Stimulated activated CD8-positive, alpha-beta memory T cell treated with anti-CD3 and anti-CD28 coated beads, Interleukin-2, amount 100 ng/mL, for 1 hour (primary cell): ENCODE data around the gene RGS3.
"Not testable (repeated sequence)": the region's sequence is repeated elsewhere in the genome, so short reads cannot be mapped to it uniquely, and the experiment has no call there.

Source experiments
- DNase-seq, 2 donors: peaks; one replicate each; pipeline ENCODE4 v3.0.0-alpha.2; 2020; ENCODE audit warnings: low read depth in 2 of 2

Gene RGS3

GRCh38 chr9:113488490-113488889 is 25.0 kb downstream of the RGS3 start:
- no peak for DNase-seq

DNA sequence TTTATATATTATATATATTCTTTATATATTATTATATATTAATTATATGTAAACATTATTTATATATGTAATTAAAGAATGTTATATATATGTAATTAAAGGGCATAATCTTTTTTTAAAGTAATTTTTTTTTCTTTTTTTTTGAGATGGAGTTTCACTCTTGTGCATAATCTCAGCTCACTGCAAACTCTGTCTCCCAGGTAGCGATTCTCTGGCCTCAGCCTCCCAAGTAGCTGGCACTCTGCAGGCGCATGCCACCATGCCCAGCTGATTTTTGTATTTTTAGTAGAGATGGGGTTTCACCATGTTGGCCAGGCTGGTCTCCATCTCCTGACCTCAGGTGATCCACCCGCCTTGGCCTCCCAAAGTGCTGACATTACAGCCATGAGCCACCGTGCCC is 27.6 kb downstream of the RGS3 start:
- not testable (repeated sequence) for DNase-seq

DNA sequence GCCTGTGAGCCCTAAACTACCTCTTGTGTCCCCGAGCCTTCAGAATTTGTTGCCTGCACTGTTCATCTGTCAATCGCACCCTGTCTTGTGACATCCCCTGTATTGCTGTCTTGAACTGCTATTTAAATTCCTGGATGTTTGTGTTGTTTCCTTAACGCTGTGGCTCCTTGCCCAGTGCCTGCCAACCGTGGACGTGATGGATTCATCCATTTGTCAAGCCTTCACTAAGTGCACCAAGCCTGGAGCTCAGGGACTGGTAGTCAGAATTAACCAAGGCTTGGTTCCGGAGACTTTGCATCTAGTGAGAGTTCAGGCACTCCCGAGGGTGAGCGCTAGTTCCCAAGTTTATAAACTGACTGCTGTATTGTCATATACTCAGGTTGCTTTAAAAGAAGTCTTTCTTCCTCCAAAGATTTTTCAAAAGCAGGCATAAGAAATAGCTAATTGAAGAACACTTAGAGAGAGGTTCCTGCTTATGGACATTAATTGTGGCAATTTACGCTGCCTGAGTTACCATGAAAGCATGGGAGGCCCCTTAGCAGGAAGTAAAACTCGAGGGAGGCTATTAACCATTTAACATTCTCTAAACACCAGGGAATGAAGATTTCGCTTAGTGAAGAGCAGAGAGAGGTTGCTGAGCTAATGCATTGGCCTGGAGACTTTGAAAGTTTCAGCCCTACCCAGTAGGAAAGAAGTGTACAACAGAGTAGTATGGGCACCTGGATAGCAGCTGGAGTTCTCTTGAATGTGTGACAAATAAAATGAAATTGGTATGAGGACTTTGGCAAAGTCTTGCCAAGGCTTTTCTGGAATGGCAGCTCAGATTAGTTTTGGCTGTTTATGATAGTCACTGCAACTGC is 29.0 kb downstream of the RGS3 start:
- no peak for DNase-seq

- DNase-seq = no peak
These were observed 29.6 kb downstream of the RGS3 start for GRCh38 chr9:113493203-113493520.

DNA sequence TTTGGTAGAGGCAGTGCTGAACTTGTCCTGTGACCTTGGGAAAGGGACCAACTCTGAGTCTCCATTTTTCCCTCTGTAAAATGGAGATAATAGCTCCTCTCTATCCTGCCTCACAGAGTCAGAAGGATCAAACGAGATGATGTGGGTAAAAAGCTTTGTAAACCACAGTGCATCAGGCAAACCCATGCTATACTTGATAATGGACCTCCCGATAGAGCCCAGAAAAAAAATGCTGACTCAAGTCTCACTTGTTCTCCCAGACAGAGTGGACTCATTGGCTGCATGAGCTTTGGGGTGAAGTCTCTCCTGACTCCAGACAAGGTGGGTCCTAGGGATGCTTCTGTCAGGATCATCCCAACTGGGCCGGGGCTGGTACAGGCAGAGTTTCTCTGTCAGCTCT is 32.0 kb downstream of the RGS3 start:
- no peak for DNase-seq

GRCh38 chr9:113497051-113497450 is 33.5 kb downstream of the RGS3 start:
- DNase-seq = no peak

DNA sequence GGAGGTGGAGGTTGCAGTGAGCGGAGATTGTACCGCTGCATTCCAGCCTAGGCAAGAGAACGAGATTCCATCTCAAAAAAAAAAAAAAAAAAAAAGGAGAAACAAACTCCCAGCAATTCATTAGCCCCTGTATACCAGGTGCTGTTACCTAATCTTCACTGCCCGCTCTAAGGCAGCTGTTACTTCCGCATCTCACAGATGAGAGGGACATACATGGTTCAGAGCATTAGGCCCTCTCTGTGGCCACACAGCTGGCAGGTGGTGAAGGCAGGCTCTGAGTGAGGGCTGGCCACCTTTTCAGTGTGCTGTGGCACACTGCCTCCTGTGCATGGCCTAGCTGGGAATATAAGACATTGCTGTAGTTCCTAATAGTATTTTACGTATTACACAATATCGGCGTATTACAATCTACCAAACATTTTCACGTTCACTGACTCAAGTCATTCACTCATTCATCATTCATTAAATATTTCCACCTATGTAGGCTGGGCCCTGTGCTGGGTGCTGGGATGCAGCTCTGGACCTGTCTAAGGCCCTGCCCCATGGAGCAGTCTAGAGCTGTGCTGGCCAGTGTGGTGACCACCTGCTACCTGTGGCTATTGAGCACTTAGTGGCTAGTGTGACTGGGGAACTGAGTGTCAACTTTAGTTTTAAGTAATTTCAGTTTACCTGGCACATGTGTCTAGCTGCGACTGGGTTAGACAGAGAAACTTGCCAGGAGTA is 35.8 kb downstream of the RGS3 start:
- no peak for DNase-seq

GRCh38 chr9:113499876-113500497 is 36.5 kb downstream of the RGS3 start:
- DNase-seq = no peak

GRCh38 chr9:113501129-113501686 is 37.7 kb downstream of the RGS3 start:
- no peak for DNase-seq

DNA sequence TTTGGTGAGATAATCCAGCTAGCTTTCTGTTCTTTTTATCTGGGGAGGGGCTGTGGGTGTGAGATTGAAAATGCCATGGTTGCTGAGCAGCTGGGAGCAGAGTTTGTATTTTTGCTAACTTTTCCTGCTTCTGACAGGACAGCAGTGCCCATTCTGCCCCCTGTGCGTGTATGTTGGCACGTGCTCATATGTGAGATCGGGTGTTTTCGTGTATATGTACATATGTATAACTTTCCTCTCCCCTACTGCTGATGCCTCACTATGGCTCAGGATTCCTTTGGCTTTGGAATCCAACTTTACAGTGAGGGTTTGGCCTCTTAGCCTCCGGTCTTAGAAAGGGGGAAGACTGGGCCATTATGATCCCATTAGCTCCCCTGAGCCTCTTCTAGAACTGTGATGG is 38.3 kb downstream of the RGS3 start:
- DNase-seq = no peak

GRCh38 chr9:113502427-113503034 is 39.0 kb downstream of the RGS3 start:
- no peak for DNase-seq

DNA sequence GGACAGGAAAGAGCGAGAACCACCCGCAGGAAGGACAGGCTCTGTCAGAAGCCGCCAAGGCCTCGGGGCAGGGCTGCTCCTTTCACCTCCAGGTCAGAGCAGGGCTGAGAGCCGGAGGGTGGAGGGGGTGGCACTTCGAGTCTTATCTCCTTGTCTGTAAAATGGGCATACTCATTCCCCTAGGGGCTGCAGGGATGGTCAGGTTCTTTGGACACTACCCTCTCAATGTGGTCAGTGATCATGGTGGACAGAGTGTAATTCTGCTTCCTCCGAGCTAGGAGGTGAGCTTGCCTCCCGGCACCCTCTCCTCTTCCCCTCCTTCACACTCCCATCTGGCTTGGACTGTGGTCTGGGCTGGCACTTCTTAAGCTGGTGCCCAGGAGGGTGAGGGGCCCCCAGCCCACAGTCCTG is 39.6 kb downstream of the RGS3 start:
- no peak for DNase-seq

DNA sequence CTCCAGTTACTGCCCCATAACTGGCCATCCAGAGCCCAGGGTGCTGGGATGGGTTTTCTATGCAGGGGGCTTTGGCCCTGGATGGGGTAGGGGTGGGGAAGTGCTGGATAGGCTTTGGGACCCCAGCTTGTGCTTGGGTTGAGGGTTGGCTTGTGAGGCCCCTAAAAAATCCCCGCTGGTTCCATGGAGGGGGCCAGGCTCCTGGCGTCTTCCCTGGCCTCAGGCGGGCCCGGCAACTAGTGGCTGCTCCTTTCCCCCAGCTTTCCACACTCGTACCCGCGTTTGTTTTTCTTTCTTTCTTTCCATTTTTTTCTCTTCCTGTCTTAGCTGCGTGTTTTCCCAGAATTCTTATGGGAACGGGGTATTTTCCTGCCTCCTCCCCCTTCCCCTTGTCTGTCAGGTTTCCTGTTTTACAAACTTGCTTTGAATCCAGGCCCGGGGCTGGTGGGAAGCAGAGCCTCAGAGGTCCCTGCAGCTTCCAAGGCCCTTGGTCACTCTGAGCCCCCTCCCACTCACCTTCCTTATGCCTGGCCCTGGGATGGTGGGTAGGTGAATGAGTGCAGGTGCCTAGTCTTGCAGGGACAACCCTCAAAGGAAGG is 40.2 kb downstream of the RGS3 start:
- no peak for DNase-seq

DNA sequence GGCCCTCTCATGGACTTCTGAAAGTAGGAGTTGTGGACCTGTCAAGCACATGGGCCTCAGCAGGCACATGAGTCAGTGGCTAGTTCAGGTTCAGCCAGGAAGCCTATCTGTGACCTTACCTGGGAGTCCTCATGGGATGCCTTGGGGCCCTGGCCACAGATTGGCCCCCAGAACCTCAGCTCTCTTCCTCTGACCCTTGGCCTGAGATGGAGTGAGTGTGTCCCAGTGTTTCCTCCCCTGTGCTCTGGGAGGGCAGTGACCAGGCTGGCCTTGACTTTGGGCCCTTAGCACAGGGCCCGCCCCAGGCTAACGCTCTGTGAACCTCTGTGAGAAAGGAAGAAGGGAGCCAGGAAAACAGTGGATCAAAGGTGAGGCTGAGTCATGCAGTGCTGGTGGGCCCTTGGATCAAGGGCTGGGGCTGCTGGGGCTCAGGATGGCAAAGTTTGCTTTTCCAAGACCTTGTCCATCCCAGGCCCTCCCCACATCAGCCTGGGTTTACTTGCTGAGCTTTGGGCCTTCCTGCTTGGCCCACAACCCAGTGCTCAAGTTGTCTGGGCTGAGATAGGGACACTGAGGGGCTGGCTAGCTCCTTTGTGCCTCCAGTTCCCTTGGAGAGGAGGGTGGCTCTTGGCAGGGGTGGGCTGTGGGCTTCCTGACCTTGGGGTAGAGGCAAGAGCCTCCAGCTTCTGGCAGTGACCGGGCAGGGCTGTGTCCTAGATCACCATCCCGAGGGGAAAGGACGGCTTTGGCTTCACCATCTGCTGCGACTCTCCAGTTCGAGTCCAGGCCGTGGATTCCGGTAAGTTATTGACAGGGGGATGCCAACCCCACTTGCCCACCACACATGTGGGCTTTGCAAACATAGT is 41.4 kb downstream of the RGS3 start:
- DNase-seq = no peak

GRCh38 chr9:113506090-113506589 is 42.6 kb downstream of the RGS3 start:
- DNase-seq = no peak

GRCh38 chr9:113507256-113507655 is 43.7 kb downstream of the RGS3 start:
- DNase-seq = no peak

- DNase-seq = no peak
These were observed 44.7 kb downstream of the RGS3 start for GRCh38 chr9:113508111-113508749.

- DNase-seq = no peak
These were observed 45.9 kb downstream of the RGS3 start for GRCh38 chr9:113509463-113509862.

GRCh38 chr9:113511047-113511521 is 47.6 kb downstream of the RGS3 start:
- no peak for DNase-seq
